ENCODE data around the gene NALF2.

Gene NALF2

GRCh38 chrX:69496183-69496582 is 7.9 kb upstream of the NALF2 start:
- TF ChIP-seq CTCF (conservative IDR thresholded peaks at IDR 0.05; ENCODE audit: low read depth, low read length), result no peak
- H3K4me3 ChIP-seq (ENCODE audit: low read depth, low read length), result no peak overlapping the region
- DNase-seq (ENCODE audit: low read depth), result no peak

GRCh38 chrX:69501429-69501828 is 2.7 kb upstream of the NALF2 start:
- TF ChIP-seq CTCF (conservative IDR thresholded peaks at IDR 0.05; ENCODE audit: low read depth, low read length), result no peak
- H3K4me3 ChIP-seq (ENCODE audit: low read depth, low read length), result no peak overlapping the region
- DNase-seq (ENCODE audit: low read depth), result peak; percentile 6

GRCh38 chrX:69503228-69503781 is 821 bp upstream of the NALF2 start:
- peak; percentile 16 for TF ChIP-seq CTCF (conservative IDR thresholded peaks at IDR 0.05; ENCODE audit: low read depth, low read length)
- DNase-seq (ENCODE audit: low read depth), result no peak
- no peak overlapping the region for H3K4me3 ChIP-seq (ENCODE audit: low read depth, low read length)

GRCh38 chrX:69504626-69505612 is 793 bp downstream of the NALF2 start:
- DNase-seq (ENCODE audit: low read depth), result no peak
- TF ChIP-seq CTCF (conservative IDR thresholded peaks at IDR 0.05; ENCODE audit: low read depth, low read length), result no peak
- H3K4me3 ChIP-seq (ENCODE audit: low read depth, low read length), result peak overlapping the region; percentile 44

- TF ChIP-seq CTCF (conservative IDR thresholded peaks at IDR 0.05; ENCODE audit: low read depth, low read length), result no peak
These were observed 1.9 kb downstream of the NALF2 start for GRCh38 chrX:69505772-69506616.

GRCh38 chrX:69506617-69507499 is 2.7 kb downstream of the NALF2 start:
- DNase-seq (ENCODE audit: low read depth), result peak; percentile 10
- no peak for TF ChIP-seq CTCF (conservative IDR thresholded peaks at IDR 0.05; ENCODE audit: low read depth, low read length)
- H3K4me3 ChIP-seq (ENCODE audit: low read depth, low read length), result no peak overlapping the region

More at GRCh38 chrX:69505772-69506616, 1.9 kb downstream of the NALF2 start:
- DNase-seq (ENCODE audit: low read depth), result peak; percentile 6
- H3K4me3 ChIP-seq (ENCODE audit: low read depth, low read length), result no peak overlapping the region

Data from choroid plexus epithelial cell (primary cell).